Transverse colon (tissue), 4 donors: ENCODE measurements around the gene CSRP1.

Experiments
- EP300 ChIP-seq: sonication (generic); formaldehyde crosslinking; IDR thresholded peaks from one replicate; pipeline ENCODE4 v1.6.1; 2017; ENCODE audit warnings: antibody characterized with exemption, low read depth
- POLR2A ChIP-seq: fragments of 450-650 bp; IDR thresholded peaks from one replicate; pipeline ENCODE4 v1.6.1; 2016; ENCODE audit warnings: antibody characterized with exemption, mild to moderate bottlenecking, moderate library complexity
- POLR2AphosphoS5 ChIP-seq, 3 donors: sonication (generic); formaldehyde crosslinking; IDR thresholded peaks; one replicate each; pipeline ENCODE4 v1.6.1; 2016; ENCODE audit warnings: antibody characterized with exemption in 3 of 3
- TF ChIP-seq, protein P1 (sequence below), 5 experiments: fragments of 200-600 bp in 3 of 5; fragments of 450-650 bp in 2 of 5; sonication (generic) in 3 of 5; IDR thresholded peaks; 1 replicate in 2 of 5; 2 replicates in 3 of 5; pipeline ENCODE4 v1.5.1; 2016 to 2017; ENCODE audit warnings: antibody characterized with exemption in 5 of 5, inconsistent platforms in 3 of 5, mild to moderate bottlenecking in 2 of 5, moderate library complexity in 1 of 5

DNA sequence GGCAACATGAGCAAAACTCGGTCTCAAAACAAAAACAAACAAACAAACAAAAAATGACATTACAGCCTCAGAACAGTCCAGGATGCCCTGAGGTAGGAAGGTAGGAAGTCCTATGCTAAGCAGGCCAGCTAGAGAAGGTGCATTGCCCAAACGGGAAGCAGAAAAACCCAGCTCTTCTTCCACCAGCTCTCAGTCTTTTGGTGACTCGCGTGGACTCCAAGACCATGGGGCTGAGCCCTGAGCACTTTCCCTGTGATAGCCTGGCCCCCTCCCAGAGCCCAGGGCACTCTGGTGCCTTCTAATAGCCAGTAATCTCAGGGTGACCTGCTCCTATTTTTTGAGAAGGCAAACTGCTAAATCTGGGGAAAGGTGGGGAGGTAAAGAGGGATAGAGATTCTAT is 54.1 kb downstream of the CSRP1 start:
- TF ChIP-seq, protein P1, sequence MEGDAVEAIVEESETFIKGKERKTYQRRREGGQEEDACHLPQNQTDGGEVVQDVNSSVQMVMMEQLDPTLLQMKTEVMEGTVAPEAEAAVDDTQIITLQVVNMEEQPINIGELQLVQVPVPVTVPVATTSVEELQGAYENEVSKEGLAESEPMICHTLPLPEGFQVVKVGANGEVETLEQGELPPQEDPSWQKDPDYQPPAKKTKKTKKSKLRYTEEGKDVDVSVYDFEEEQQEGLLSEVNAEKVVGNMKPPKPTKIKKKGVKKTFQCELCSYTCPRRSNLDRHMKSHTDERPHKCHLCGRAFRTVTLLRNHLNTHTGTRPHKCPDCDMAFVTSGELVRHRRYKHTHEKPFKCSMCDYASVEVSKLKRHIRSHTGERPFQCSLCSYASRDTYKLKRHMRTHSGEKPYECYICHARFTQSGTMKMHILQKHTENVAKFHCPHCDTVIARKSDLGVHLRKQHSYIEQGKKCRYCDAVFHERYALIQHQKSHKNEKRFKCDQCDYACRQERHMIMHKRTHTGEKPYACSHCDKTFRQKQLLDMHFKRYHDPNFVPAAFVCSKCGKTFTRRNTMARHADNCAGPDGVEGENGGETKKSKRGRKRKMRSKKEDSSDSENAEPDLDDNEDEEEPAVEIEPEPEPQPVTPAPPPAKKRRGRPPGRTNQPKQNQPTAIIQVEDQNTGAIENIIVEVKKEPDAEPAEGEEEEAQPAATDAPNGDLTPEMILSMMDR (IDR thresholded peaks at IDR 0.05) = no peak
- TF ChIP-seq POLR2A (no peak), EP300 (no peak), POLR2AphosphoS5 (IDR thresholded peaks at IDR 0.05) (no peak)
